Prostate gland (tissue), 2 donors: ENCODE measurements around the gene RGS7. TPM values are rescaled to one million over a fixed set of nuclear protein-coding genes. Genes with fewer than 3 reads are reported as not detected.
A peak's percentile ranks its signal among the peaks of the same experiment; 100 is the strongest.

Source experiments
- DNase-seq: peaks from one replicate; pipeline ENCODE4 v3.0.0-alpha.2; 2019; ENCODE audit warnings: low spot score
- H3K27ac ChIP-seq, 2 donors: fragments of 200-600 bp; sonication (generic); 2 replicates each; pipeline ENCODE4 v1.5.1; 2017 to 2019
- H3K27me3 ChIP-seq: fragments of 200-600 bp; sonication (generic); replicated peaks from 2 replicates; pipeline ENCODE4 v1.5.1; 2019; ENCODE audit not compliant: insufficient read depth
- H3K36me3 ChIP-seq, 2 donors: fragments of 200-600 bp; sonication (generic); 1 replicate in 1 of 2; 2 replicates in 1 of 2; pipeline versions ENCODE4 v1.5.1 to v1.8.1; 2017 to 2019
- H3K4me1 ChIP-seq: fragments of 200-600 bp; sonication (generic); replicated peaks from 2 replicates; pipeline ENCODE4 v1.5.1; 2019
- H3K4me3 ChIP-seq, 2 donors: fragments of 200-600 bp; sonication (generic); 2 replicates each; pipeline ENCODE4 v1.5.1; 2017 to 2019
- H3K9me3 ChIP-seq: fragments of 200-600 bp; sonication (generic); 2 replicates; pipeline ENCODE4 v1.5.1; 2017
- POLR2A ChIP-seq: fragments of 450-650 bp; IDR thresholded peaks from one replicate; pipeline ENCODE4 v1.6.1; 2016; ENCODE audit warnings: antibody characterized with exemption, mild to moderate bottlenecking
- POLR2AphosphoS5 ChIP-seq: sonication (generic); formaldehyde crosslinking; IDR thresholded peaks from one replicate; pipeline ENCODE4 v1.6.1; 2017; ENCODE audit warnings: antibody characterized with exemption
- WGBS: methylation state at CpG from one replicate; pipeline ENCODE4 v1.1.5; 2018; 5-methylcytosine and 5-hydroxymethylcytosine counted together
- intact Hi-C: fragments of 100-400 bp; cut with DNase I; formaldehyde crosslinking; loops from one replicate; pipeline ENCODE4 v1.14.2; 2022
- total RNA-seq, 2 donors: library from RNA; depleted of rRNA; stranded (reverse); fragments of >200 nt; gene quantifications; one replicate each; pipeline ENCODE4 v1.1.0, GENCODE V29; 2016
- TF ChIP-seq, protein P1 (sequence below), 4 experiments: fragments of 200-600 bp in 2 of 4; fragments of 450-650 bp in 2 of 4; sonication (generic) in 2 of 4; IDR thresholded peaks; 1 replicate in 3 of 4; 2 replicates in 1 of 4; pipeline ENCODE4 v1.5.1; 2016 to 2019; ENCODE audit warnings: antibody characterized with exemption in 4 of 4, mild to moderate bottlenecking in 2 of 4, moderate library complexity in 2 of 4

RGS7 gene
- total RNA-seq, 2 donors from 2014 or later = 0.32 to 1.3 TPM

DNA sequence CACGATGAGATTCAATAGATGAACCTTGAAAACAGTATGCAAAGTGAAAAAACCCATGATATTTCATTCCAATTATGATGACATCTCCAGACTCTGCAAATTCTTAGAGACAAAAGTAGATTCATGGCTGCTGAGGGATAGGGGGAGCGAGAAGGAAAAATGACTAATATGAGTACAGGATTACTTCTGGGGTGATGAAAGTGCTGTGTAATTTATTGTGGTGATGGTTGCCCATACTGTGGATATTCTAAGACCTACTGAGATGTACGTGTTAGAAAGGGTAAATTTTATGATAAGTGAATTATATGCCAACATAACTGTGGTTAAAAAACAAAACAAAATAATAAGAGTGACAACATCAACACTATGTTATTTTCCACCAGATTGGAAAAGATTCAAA lies 18.9 kb upstream of the RGS7 start:
- no peaks in the 10 kb centered on the region for H3K4me1 ChIP-seq
- H3K27me3 ChIP-seq = no peaks in the 10 kb centered on the region
- intact Hi-C loops = no loop called here
- no peaks in the 10 kb centered on the region for H3K9me3 ChIP-seq
- TF ChIP-seq POLR2AphosphoS5 = no peak
- TF ChIP-seq, protein P1, sequence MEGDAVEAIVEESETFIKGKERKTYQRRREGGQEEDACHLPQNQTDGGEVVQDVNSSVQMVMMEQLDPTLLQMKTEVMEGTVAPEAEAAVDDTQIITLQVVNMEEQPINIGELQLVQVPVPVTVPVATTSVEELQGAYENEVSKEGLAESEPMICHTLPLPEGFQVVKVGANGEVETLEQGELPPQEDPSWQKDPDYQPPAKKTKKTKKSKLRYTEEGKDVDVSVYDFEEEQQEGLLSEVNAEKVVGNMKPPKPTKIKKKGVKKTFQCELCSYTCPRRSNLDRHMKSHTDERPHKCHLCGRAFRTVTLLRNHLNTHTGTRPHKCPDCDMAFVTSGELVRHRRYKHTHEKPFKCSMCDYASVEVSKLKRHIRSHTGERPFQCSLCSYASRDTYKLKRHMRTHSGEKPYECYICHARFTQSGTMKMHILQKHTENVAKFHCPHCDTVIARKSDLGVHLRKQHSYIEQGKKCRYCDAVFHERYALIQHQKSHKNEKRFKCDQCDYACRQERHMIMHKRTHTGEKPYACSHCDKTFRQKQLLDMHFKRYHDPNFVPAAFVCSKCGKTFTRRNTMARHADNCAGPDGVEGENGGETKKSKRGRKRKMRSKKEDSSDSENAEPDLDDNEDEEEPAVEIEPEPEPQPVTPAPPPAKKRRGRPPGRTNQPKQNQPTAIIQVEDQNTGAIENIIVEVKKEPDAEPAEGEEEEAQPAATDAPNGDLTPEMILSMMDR (IDR thresholded peaks at IDR 0.05) = no peak
- TF ChIP-seq POLR2A = no peak
- no peak for DNase-seq
- H3K4me3 ChIP-seq = no peak overlapping the region
- WGBS = 78% methylated on average over 3 of the region's 3 CpGs
- no peak overlapping the region for H3K27ac ChIP-seq
- no peaks in the 10 kb centered on the region for H3K36me3 ChIP-seq

DNA sequence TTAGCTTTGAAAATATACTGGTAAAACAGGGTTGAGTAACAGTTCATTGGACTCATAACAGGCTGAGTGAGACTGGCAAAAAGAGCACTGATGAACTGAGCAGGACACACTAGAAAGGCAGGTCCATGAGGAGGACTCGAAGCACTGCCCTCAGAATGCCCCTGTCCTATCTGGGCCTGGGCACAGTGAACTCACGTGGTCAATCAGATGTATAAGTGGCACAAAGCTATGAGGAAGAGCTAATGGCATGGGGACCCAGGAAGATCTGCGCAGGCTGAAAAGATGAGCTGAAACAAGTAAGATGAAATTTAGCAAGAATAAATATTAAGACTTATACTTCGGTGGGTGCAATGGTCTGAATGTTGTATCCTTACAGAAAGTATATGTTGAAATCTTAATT lies 9.2 kb upstream of the RGS7 start:
- Histone ChIP-seq H3K27me3 (no peaks in the 10 kb centered on the region), H3K4me3 (no peak overlapping the region), H3K27ac (no peak overlapping the region), H3K4me1 (no peaks in the 10 kb centered on the region), H3K9me3 (no peaks in the 10 kb centered on the region), H3K36me3 (no peaks in the 10 kb centered on the region)
- TF ChIP-seq POLR2A = no peak
- TF ChIP-seq POLR2AphosphoS5 = no peak
- TF ChIP-seq, protein P1 (IDR thresholded peaks at IDR 0.05) = no peak
- 82% methylated on average over 4 of the region's 4 CpGs for WGBS
- intact Hi-C loops = no loop called here
- DNase-seq = no peak

DNA sequence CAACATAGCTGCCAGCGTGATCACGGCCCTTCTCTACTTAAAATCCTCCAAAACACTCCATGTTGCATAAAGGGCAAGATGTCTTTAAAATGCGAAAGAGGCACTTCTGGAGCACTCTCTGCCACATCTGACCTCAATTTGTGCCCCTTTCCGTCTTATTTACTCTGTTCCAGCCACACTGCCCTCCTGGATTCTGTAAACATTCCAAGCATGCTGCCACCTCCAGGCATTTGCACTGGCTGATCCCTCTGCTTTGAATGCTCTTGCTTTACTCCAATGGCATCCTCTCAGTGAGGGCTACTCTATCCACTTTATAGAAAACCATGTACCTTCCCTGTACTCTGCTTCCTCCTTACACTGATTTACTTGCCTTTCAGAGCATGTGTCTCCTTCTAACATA lies 5.3 kb upstream of the RGS7 start:
- Histone ChIP-seq H3K36me3 (no peaks in the 10 kb centered on the region), H3K4me1 (no peaks in the 10 kb centered on the region), H3K27me3 (no peaks in the 10 kb centered on the region), H3K4me3 (no peak overlapping the region), H3K9me3 (no peaks in the 10 kb centered on the region), H3K27ac (no peak overlapping the region)
- intact Hi-C loops = no loop called here
- TF ChIP-seq, protein P1 (IDR thresholded peaks at IDR 0.05) = no peak
- no peak for TF ChIP-seq POLR2AphosphoS5
- no peak for TF ChIP-seq POLR2A
- DNase-seq = no peak
- WGBS = 81% methylated on average over 4 of the region's 4 CpGs

DNA sequence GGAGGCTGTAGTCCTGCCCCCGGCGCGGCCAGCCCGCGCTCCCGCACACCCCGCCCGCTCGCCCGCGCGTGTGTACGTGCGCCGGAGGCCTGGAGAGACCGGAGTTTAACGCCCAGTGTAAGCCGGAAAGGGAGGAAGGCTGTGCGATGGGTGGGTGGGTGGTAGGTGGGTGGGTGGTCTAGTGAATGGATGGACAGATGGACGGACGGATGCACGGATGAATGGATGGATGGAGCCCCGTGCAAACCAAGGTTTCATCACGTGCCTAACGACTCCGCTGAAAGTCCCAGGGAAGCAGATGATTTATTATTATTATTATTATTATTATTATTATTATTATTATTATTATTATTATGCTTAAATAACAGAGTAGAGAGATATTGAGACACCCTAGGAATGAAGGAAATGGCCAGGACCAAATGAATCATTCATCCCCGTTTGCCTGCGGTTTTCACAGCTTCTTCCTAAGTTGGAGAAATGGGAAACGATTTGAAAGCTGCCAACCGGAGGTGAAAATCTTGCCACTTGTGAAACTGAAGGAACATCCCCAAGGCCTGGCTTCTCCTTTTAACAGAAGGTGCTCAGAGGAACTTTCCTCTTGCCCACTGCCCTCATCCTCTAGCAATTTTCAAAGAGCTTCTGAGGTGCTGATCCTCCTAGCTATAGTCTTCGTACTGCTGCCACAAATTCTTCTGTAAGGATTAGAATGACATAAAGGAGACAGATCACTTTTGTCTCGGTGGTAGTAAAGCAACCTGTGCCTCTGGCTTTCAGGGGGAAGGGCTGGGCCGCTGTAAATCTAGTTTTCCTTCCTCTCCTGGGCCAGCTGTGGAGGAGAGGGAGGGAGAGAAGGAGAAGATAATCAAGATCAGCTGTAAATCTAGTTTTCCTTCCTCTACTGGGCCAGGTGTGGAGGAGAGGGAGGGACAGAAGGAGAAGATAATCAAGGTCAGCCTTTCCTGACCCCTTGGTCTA lies 648 bp upstream of the RGS7 start:
- Histone ChIP-seq H3K4me3 (peak overlapping the region; percentile 25 to 37), H3K9me3 (no peaks in the 10 kb centered on the region), H3K36me3 (no peaks in the 10 kb centered on the region), H3K4me1 (no peaks in the 10 kb centered on the region), H3K27ac (no peak overlapping the region), H3K27me3 (no peaks in the 10 kb centered on the region)
- TF ChIP-seq POLR2A (no peak), POLR2AphosphoS5 (no peak)
- TF ChIP-seq, protein P1 (IDR thresholded peaks at IDR 0.05) = no peak
- 7% methylated on average over 33 of the region's 33 CpGs for WGBS
- intact Hi-C loops = no loop called here
- DNase-seq = no peak

DNA sequence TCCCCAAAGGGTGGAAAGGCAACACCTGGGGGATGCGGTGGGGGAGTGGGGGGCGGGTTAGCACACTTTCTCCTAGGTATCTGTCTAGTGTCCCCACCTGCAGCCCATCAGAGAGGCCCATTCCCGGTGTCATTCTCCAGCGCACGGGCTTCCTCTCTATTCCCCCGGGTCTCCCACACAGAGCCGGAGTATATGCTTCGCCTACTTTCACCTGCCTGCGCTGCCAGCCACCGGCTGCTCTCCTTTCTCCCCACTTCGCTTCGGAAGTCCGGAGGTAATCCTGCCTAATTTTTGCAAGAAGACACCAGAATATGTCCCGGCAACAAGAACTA lies 852 bp downstream of the RGS7 start:
- no peak for DNase-seq
- no peaks in the 10 kb centered on the region for H3K36me3 ChIP-seq
- intact Hi-C loops = no loop called here
- TF ChIP-seq, protein P1 (IDR thresholded peaks at IDR 0.05) = no peak
- TF ChIP-seq POLR2A = no peak
- TF ChIP-seq POLR2AphosphoS5 = no peak
- H3K4me3 ChIP-seq = peak overlapping the region; percentile 25 to 37
- H3K27ac ChIP-seq = no peak overlapping the region
- no peaks in the 10 kb centered on the region for H3K27me3 ChIP-seq
- 2% methylated on average over 14 of the region's 14 CpGs for WGBS
- no peaks in the 10 kb centered on the region for H3K4me1 ChIP-seq
- H3K9me3 ChIP-seq = no peaks in the 10 kb centered on the region
